Urinary bladder (tissue), 4 donors: ENCODE measurements around the gene ZNF236. TPM values are rescaled to one million over a fixed set of nuclear protein-coding genes. Genes with fewer than 3 reads are reported as not detected.

Experiments
- DNase-seq: peaks from one replicate; pipeline ENCODE4 v3.0.0-alpha.2; 2015; ENCODE audit errors: extremely low spot score
- H3K27ac ChIP-seq: one replicate; pipeline ENCODE4 v1.5.1; 2013; ENCODE audit warnings: low read depth, mild to moderate bottlenecking, moderate library complexity
- H3K36me3 ChIP-seq: one replicate; pipeline ENCODE4 v1.6.1; 2013; ENCODE audit warnings: mild to moderate bottlenecking, moderate library complexity; ENCODE audit not compliant: insufficient read depth
- H3K4me1 ChIP-seq: one replicate; pipeline ENCODE4 v1.6.1; 2013; ENCODE audit warnings: mild to moderate bottlenecking, moderate library complexity; ENCODE audit not compliant: insufficient read depth
- H3K4me3 ChIP-seq: one replicate; pipeline ENCODE4 v1.5.1; 2013; ENCODE audit warnings: low read depth, low read length
- WGBS: extraction: QIAGEN DNeasy Blood & Tissue Kit; methylation state at CpG from one replicate; pipeline ENCODE4 v1.1.7; 2013; 5-methylcytosine and 5-hydroxymethylcytosine counted together
- polyA plus RNA-seq: library from polyadenylated mRNA; stranded (reverse); fragments of 200-250 nt; gene quantifications from one replicate; pipeline ENCODE4 v1.2.3, GENCODE V29; 2013
- total RNA-seq: library from RNA; depleted of rRNA; stranded (reverse); fragments of >200 nt; gene quantifications from one replicate; pipeline ENCODE4 v1.2.3, GENCODE V29; 2014
- donor health status: healthy with polysubstance abuse.
- donor health status: healthy.

ZNF236 gene
- total and polyA plus RNA-seq, 2 donors, result 4.0 to 24.7 TPM

DNA sequence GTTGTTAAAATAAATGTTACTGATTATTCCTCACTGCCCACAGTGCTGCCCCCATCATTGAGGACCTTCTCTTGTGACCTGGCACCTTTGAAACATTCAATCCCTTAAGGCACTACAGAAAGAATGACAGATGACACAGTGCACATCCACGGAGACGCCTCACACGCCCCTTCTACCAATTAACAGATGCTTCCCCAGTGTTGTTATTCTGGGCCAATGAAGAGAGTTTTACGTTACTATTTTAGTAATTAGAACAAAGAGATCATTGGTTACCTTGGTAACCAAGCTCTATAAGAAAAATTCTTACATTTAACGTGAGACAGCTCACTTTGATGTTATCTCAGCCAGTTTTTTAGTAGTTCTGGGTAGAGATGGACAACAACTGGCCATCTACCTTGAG lies 152.0 kb downstream of the ZNF236 start:
- 88% methylated on average over 5 of the region's 5 CpGs for WGBS
- DNase-seq, result no peak
- no peaks in the 10 kb centered on the region for H3K4me1 ChIP-seq
- no peak overlapping the region for H3K4me3 ChIP-seq
- H3K36me3 ChIP-seq, result peaks cover 3% of the 10 kb centered on the region
- no peak overlapping the region for H3K27ac ChIP-seq

DNA sequence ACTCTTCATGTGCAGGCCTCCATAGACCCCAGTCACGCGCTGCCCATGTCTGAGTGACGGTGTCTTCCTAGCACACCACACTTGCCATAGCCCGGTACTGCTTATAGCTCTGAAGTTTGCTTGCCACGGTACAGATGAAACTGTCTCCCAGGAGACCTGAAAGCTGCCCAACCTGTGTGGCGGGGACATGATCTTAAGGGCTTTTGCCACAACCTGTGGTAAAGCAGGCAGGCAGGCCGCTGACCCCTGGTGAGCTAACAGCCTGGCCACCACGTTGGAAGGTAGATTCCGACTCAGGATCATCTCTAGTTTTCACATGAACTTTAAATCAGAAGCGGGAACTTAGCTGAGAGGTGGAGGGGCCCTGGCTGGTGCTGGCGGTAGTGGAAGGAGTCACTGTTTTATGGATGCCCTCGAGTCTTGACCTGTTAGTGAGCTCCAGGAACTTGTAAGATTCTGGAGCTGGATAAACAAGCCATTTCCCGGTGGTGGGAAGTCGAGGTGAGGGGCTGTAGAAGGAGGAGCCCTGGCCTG lies 153.3 kb downstream of the ZNF236 start:
- Histone ChIP-seq H3K4me3 (no peak overlapping the region), H3K27ac (no peak overlapping the region), H3K36me3 (peaks cover 3% of the 10 kb centered on the region), H3K4me1 (no peaks in the 10 kb centered on the region)
- 83% methylated on average over 14 of the region's 14 CpGs for WGBS
- no peak for DNase-seq

DNA sequence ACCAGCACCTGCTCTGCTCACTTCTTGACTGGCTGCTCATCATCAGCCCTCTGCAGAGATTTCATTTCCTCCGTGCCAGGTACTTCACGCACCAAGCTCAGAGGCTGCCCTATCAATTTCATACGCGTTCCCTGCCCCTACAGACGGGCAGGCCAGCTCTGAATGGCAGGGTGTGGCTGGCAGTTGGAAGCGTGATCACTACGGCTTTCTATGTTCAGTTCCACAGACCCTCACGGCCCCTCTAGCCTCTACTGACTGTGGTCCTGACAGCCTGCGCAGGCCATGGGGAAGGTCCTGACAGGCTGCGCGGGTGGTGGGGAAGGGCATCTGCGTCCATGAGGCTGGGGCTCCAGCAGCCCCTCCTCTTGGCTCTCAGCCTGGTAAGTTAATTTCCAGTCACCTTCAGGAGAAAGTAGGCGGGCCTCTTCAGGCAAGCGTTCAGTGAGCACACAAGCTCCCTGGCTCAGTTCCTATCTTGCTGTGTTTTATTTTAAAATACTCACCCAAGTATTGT lies 154.8 kb downstream of the ZNF236 start:
- Histone ChIP-seq H3K4me1 (no peaks in the 10 kb centered on the region), H3K27ac (no peak overlapping the region), H3K36me3 (peaks cover 3% of the 10 kb centered on the region), H3K4me3 (no peak overlapping the region)
- no peak for DNase-seq
- 80% methylated on average over 14 of the region's 14 CpGs for WGBS

DNA sequence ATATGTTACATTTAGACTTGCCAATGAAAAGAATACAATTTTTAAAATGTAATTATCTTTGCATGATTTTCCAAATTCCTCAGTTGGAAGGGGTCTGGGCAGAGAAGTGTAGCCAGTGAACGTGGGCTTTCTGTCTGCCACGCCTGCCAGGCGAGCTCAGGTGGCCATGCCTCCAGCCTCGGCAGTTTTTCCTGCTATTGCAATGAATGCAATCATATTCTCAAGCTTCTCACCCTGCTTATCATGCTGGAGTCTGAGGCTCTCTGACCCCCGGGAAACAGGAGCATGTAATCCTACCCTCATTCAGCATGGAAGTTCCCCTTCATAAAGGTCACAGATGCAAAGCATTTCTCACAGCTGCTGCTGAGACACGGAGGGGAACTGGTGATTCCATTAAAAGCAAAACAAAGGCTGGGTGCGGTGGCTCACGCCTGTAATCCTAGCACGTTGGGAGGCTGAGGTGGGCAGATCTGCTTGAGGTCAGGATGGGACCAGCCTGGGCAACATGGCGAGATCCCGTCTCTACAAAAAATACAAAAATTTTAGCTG lies 155.4 kb downstream of the ZNF236 start:
- 66% methylated on average over 11 of the region's 11 CpGs for WGBS

DNA sequence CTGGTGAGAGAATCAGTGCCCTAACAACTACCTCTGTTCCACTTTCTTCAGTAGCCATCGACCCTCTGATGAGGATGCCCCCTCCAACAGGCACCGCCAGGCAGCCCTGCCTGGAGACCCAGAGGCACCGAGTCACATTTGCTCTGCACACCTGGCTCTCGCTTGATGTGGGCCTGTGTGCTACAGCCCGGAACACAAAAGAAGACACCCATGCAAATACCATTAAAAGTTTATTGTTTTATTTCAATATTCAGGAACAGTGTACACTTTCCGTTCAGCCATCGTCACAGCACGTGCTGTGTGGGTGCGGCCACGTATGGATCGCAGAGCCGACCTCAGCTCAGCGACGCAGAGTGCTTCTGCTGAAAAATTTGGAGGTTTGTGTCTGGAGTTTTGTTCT lies 156.3 kb downstream of the ZNF236 start:
- Histone ChIP-seq H3K36me3 (peaks cover 1% of the 10 kb centered on the region), H3K4me1 (no peaks in the 10 kb centered on the region)
- WGBS, result 95% methylated on average over 14 of the region's 14 CpGs

More for the DNA sequence above, 155.4 kb downstream of the ZNF236 start:
- Histone ChIP-seq H3K4me3 (no peak overlapping the region), H3K4me1 (no peaks in the 10 kb centered on the region), H3K36me3 (peaks cover 3% of the 10 kb centered on the region), H3K27ac (no peak overlapping the region)
- no peak for DNase-seq

DNA sequence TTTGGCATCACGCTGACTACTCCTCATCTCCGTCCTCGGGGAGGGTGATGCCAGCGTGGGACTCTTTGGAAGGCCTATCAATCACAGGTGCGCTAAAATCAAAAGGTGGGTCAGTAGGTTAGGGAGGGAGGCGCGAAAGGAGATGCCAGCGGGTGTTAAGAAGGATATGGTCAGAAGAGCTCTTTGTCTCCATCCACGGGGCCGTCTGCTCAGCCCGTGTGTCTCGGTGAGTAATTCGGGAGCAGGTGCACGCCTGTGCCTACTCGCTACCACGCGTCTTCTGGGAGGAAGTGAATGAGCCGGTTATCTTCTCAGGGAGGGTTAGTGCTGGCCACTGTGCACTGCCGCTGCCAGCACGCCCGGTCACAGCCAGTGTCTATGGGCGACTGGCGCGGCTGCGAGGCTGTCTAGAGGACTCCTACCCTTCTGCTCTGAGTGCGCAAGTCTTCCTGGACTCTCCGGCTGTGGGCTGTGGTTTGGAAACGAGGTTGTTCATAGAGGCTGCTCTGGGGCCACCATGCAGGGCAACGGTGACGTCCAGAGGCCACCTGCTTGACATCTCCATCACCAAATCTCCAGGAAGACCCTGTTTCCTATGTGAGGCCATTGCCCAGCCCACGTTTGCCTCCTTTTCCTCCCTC lies 156.9 kb downstream of the ZNF236 start:
- 95% methylated on average over 31 of the region's 31 CpGs for WGBS
- no peak overlapping the region for H3K4me3 ChIP-seq
- H3K27ac ChIP-seq, result no peak overlapping the region
- no peaks in the 10 kb centered on the region for H3K36me3 ChIP-seq
- no peaks in the 10 kb centered on the region for H3K4me1 ChIP-seq
- no peak for DNase-seq

More for the DNA sequence above, 156.3 kb downstream of the ZNF236 start:
- H3K4me3 ChIP-seq, result no peak overlapping the region
- DNase-seq, result no peak
- H3K27ac ChIP-seq, result no peak overlapping the region

DNA sequence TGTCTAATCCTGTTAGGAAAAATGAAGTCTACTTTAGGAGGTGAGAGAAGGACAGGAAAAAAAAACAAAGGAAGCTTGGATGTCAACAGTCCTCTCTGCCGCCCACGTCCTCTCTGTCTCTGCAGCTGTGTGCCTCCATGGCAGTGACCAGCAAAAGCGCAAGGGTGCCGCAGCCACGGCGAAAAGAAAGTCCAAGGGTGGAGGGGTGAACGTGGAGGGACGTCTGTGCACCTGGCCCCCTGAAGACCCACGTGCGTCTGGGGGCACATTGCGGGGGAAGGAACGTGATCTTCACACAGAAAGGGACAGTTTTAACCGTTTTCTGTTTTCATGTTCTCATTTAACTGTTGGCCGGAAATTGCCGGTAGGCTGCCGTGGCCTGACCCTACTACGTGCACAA lies 157.5 kb downstream of the ZNF236 start:
- no peaks in the 10 kb centered on the region for H3K36me3 ChIP-seq
- no peak overlapping the region for H3K27ac ChIP-seq
- H3K4me3 ChIP-seq, result no peak overlapping the region
- 86% methylated on average over 17 of the region's 17 CpGs for WGBS
- H3K4me1 ChIP-seq, result no peaks in the 10 kb centered on the region
- no peak for DNase-seq

DNA sequence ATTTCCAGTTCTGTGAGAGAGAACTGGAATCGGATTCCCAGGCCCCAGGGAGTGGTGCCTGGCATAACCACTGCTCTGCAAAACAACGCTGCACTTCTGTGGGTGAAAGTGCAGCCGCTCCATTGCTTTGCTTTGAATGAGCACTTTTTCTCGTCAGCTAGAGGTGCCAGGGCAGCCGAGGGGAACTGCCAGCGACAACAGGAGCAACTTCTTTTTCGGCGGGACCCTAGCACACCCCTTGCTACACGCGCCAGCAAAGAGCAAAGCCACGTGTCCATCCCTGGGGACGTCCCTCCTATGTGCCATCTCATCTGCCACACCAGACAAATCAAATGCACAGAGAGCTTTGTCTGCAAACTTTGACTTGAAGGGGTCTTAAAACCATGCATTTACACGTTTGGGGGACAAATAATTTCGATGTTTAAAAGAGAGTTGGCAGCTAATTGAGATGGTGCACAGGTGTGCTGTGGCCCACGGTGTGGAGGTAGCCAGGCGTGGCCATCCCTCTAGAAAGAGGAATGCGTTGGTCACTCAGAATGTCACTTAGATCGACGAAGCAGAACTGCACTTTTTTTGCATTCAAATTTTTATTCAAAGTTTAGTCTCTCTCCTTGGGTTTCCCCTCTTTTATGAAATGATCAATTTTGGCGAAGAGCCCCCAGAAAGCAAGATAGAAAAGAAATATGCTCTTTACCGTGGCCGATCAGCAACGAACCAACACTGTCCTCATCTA lies 158.5 kb downstream of the ZNF236 start:
- no peaks in the 10 kb centered on the region for H3K36me3 ChIP-seq
- WGBS, result 81% methylated on average over 23 of the region's 23 CpGs
- no peak overlapping the region for H3K27ac ChIP-seq
- DNase-seq, result no peak
- no peak overlapping the region for H3K4me3 ChIP-seq
- H3K4me1 ChIP-seq, result no peaks in the 10 kb centered on the region

DNA sequence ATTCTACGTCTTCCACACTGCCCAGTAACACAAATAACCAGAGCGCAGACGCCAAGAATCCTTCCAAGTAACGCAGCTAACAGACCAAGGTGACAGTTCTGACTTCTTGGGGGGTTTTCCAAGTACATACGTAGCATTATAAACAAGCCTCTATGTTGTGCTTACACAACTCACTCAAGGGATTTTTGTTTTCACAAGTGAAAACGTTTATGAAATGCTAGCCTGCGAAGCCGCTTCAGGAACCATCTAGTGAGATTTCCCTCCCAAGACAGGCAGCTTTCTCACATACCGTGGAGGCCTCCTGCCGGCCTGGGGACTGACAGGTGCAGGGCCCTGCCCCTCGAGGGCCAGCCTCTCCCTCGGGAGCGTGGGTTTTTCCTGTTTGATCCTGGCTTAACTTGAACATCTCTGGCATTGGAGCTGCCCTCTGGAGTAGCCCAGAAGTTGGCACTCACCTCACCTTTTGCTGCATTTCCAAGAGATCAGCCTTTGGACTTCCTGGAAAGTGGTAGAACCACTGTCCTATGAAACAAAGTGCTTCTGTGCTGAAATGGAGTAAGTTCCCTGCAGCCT lies 159.1 kb downstream of the ZNF236 start:
- Histone ChIP-seq H3K27ac (no peak overlapping the region), H3K4me1 (no peaks in the 10 kb centered on the region), H3K4me3 (no peak overlapping the region), H3K36me3 (no peaks in the 10 kb centered on the region)
- DNase-seq, result no peak
- 61% methylated on average over 13 of the region's 13 CpGs for WGBS

DNA sequence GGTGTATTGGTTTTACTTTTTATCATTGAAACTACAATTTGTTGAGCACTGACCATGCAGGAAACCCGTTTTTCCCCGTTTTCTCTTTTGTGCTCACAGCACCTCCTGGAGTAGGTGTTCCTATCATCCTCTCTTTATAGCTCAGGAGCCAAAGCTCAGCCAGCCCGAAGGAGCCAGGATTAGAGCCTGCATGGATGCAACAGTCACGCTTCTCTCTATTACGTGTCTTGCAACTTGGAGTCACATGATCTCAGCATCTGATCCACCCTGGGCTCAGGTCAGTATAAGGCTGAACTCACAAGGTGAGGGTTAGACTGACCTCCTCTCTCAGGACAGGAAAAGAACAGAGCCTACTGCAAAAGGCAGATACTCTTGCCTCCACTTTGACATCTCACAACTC lies 159.7 kb downstream of the ZNF236 start:
- Histone ChIP-seq H3K4me1 (no peaks in the 10 kb centered on the region), H3K36me3 (no peaks in the 10 kb centered on the region), H3K27ac (no peak overlapping the region), H3K4me3 (no peak overlapping the region)
- 82% methylated on average over 5 of the region's 5 CpGs for WGBS
- DNase-seq, result no peak

DNA sequence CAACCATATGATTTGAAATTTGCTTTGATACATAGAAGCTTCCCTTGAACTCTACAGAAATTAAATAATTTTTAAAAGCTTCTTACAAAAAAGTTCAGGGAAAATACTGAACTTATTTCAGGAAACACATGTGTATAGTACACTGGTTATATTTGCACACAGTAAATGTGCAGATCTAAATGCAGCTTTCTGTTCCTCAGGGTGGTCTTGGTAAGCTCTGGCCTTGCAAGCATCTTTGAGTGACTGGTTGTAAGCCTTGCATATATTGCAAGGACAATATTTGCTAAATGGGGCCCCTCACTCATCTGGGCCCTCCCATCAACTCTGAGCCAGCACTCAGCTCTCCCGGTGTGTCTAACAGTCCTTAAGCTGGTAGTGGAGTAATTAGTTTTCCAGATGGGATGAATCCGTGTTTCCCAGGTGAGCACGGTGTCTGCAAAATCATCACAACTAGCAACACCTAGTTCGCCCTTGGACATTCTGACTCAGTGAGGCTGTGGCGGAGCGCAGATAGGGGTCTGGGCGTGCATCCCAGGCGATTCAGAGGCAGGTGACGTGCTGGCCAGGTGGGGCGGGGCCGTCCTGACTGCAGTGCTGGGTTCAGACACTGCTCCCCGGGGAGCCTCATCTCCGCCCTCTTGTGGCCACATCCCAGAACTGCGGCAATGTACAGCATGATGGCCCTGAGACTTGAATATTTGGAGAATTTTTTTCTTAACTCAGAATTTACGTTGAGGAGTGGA lies 160.7 kb downstream of the ZNF236 start:
- DNase-seq, result no peak
- Histone ChIP-seq H3K36me3 (no peaks in the 10 kb centered on the region), H3K4me3 (no peak overlapping the region), H3K27ac (no peak overlapping the region), H3K4me1 (no peaks in the 10 kb centered on the region)
- WGBS, result 16% methylated on average over 15 of the region's 15 CpGs

DNA sequence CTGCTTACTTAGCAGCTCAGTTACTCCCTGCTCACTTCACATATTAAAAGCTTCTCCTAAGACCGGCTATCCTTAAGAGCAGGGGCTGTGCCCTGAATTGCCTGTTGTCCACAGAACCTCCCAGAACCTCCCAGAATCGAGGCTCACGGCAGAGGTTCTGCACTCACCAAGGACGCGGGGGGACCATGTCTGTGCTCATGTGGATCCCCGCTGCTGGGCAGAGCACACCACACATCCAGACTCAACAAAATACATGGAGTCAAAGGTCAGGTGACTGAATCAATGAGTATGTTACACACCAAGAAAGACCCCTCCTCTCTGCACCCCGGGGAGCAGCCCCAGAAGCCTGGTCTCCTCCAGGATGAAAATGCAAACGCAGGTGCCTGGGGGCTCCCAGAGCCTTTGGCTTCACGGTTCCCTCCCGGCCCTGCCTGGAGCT lies 161.3 kb downstream of the ZNF236 start:
- 62% methylated on average over 10 of the region's 10 CpGs for WGBS
- Histone ChIP-seq H3K4me1 (no peaks in the 10 kb centered on the region), H3K4me3 (no peak overlapping the region), H3K36me3 (no peaks in the 10 kb centered on the region), H3K27ac (no peak overlapping the region)
- DNase-seq, result no peak
